Skin of body (tissue), 2 donors: ENCODE results near the gene GDPD5. TPM values are rescaled to one million over a fixed set of nuclear protein-coding genes. Genes with fewer than 3 reads are reported as not detected.

Experiments used
- DNase-seq: peaks from one replicate; lab custom pipeline; 2025; lab: John Stamatoyannopoulos, UW
- total RNA-seq: library from RNA; depleted of rRNA; stranded (reverse); fragments of >200 nt; gene quantifications from one replicate; pipeline ENCODE4 v1.2.3, GENCODE V29; 2014

The GDPD5 gene
- total RNA-seq, 1 donor from 2014 or later = 9.6 TPM

GRCh38 chr11:75473684-75474083, 52.1 kb downstream of the GDPD5 start:
- no peak for DNase-seq

GRCh38 chr11:75472081-75472732, 53.5 kb downstream of the GDPD5 start:
- no peak for DNase-seq

- DNase-seq = no peak
Measured at GRCh38 chr11:75471176-75471973, 54.4 kb downstream of the GDPD5 start.

- no peak for DNase-seq
Measured at GRCh38 chr11:75470476-75471080, 55.2 kb downstream of the GDPD5 start.

GRCh38 chr11:75469785-75470405, 55.8 kb downstream of the GDPD5 start:
- no peak for DNase-seq

GRCh38 chr11:75468534-75469340, 57.0 kb downstream of the GDPD5 start:
- DNase-seq = peak; percentile 6

GRCh38 chr11:75467881-75468280, 57.9 kb downstream of the GDPD5 start:
- DNase-seq = no peak

GRCh38 chr11:75467311-75467710, 58.4 kb downstream of the GDPD5 start:
- no peak for DNase-seq

GRCh38 chr11:75465701-75466531, 59.8 kb downstream of the GDPD5 start:
- no peak for DNase-seq

GRCh38 chr11:75463106-75463774, 62.5 kb downstream of the GDPD5 start:
- no peak for DNase-seq

- no peak for DNase-seq
Measured at GRCh38 chr11:75462117-75462653, 63.6 kb downstream of the GDPD5 start.

- DNase-seq = no peak
Measured at GRCh38 chr11:75461151-75461550, 64.6 kb downstream of the GDPD5 start.

- DNase-seq = no peak
Measured at GRCh38 chr11:75456596-75457183, 69.1 kb downstream of the GDPD5 start.

- DNase-seq = no peak
Measured at GRCh38 chr11:75454987-75455386, 70.8 kb downstream of the GDPD5 start.

GRCh38 chr11:75453916-75454655, 71.7 kb downstream of the GDPD5 start:
- DNase-seq = no peak

- no peak for DNase-seq
Measured at GRCh38 chr11:75450826-75451821, 74.6 kb downstream of the GDPD5 start.

GRCh38 chr11:75450236-75450635, 75.5 kb downstream of the GDPD5 start:
- DNase-seq = no peak
